Breast epithelium (tissue), 3 donors: ENCODE results near the gene TCERG1L.

Experiments used
- CTCF ChIP-seq, 3 donors: fragments of 450-650 bp; IDR thresholded peaks; one replicate each; pipeline ENCODE4 v1.5.1; 2016 to 2017; ENCODE audit warnings: antibody characterized with exemption in 3 of 3, mild to moderate bottlenecking in 3 of 3, moderate library complexity in 3 of 3
- POLR2A ChIP-seq: fragments of 450-650 bp; IDR thresholded peaks from one replicate; pipeline ENCODE4 v1.6.1; 2016; ENCODE audit warnings: antibody characterized with exemption, mild to moderate bottlenecking, moderate library complexity

- TF ChIP-seq CTCF (IDR thresholded peaks at IDR 0.05): no peak
- no peak for TF ChIP-seq POLR2A
These were observed 58.8 kb downstream of the TCERG1L start for GRCh38 chr10:131252567-131253276.
